ENCODE data around the gene ETS1.

ETS1 gene

DNA sequence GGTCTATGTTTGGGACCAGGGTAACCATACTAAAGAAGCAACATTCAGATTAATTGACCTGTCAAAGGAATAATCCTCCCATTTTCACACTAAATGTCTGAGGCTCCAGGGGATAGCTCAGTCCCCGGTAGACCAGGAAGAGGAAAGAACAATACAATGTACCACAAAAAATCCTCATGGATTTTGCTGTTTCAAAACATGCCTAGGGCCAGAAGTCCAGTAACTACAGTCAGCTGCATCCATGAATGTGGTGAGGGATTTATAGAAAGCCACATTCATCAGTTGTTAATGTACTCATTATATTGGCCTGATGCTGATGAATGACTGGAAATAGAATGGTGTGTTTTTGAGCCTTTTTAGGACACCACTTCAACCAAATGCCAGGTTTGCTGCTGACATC lies 6.9 kb upstream of the ETS1 start:
- ChIA-PET POLR2A (interaction anchor here (2.3 kb wide), 1 partner anchor 11 kb away, joined by 5 read pairs; no protein-coding TSS in a partner anchor), CTCF (no interaction called here)
- no peak for DNase-seq (ENCODE audit: extremely low spot score)
- TF ChIP-seq, protein P1, sequence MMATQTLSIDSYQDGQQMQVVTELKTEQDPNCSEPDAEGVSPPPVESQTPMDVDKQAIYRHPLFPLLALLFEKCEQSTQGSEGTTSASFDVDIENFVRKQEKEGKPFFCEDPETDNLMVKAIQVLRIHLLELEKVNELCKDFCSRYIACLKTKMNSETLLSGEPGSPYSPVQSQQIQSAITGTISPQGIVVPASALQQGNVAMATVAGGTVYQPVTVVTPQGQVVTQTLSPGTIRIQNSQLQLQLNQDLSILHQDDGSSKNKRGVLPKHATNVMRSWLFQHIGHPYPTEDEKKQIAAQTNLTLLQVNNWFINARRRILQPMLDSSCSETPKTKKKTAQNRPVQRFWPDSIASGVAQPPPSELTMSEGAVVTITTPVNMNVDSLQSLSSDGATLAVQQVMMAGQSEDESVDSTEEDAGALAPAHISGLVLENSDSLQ (IDR thresholded peaks at IDR 0.05): no peak
- TF ChIP-seq ZNF384 (IDR thresholded peaks at IDR 0.05): no peak
- TF ChIP-seq SP1 (IDR thresholded peaks at IDR 0.05): no peak
- no peak for TF ChIP-seq BHLHE40 (IDR thresholded peaks at IDR 0.05; ENCODE audit: borderline replicate concordance)
- TF ChIP-seq LEF1 (IDR thresholded peaks at IDR 0.05; ENCODE audit: borderline replicate concordance): no peak
- no peak for TF ChIP-seq ELF4 (IDR thresholded peaks at IDR 0.05)

DNA sequence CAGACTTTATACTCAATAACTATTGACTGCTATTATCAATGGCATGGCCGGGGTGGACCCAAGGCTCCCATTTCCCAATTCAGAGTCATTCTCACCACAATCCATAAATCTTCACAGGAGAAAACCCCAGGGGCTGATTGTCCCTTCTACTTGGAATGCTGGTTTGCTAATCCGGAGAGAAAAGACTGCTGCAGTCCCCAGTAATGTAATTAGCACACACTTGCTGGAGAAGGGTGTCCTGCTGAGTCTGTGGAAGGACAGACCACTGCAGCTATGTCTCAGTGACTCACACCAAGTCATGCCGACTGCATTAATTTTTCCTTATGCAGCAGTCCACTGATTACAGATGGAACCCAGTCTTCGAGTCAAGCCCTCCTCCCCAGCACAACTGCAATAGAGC lies 5.9 kb upstream of the ETS1 start:
- POLR2A ChIA-PET: interaction anchor here (2.3 kb wide), 1 partner anchor 10 kb away, joined by 5 read pairs; no protein-coding TSS in a partner anchor
- CTCF ChIA-PET: no interaction called here
- TF ChIP-seq ARNT (IDR thresholded peaks at IDR 0.05) (no peak), ZNF384 (IDR thresholded peaks at IDR 0.05) (no peak), SUZ12 (IDR thresholded peaks at IDR 0.05) (no peak), SP1 (IDR thresholded peaks at IDR 0.05) (no peak), NFRKB (IDR thresholded peaks at IDR 0.05) (no peak), L3MBTL2 (conservative IDR thresholded peaks at IDR 0.05) (no peak), CTBP1 (IDR thresholded peaks at IDR 0.05; ENCODE audit: borderline replicate concordance) (no peak), ELF4 (IDR thresholded peaks at IDR 0.05) (no peak), BHLHE40 (IDR thresholded peaks at IDR 0.05; ENCODE audit: borderline replicate concordance) (no peak), FOXM1 (IDR thresholded peaks at IDR 0.05; ENCODE audit: borderline replicate concordance) (no peak), TARDBP (IDR thresholded peaks at IDR 0.05) (no peak), LEF1 (IDR thresholded peaks at IDR 0.05; ENCODE audit: borderline replicate concordance) (no peak), HDGF (IDR thresholded peaks at IDR 0.05; ENCODE audit: borderline replicate concordance) (no peak), FOXA1 (IDR thresholded peaks at IDR 0.05) (no peak), FOXK2 (IDR thresholded peaks at IDR 0.05) (no peak)
- TF ChIP-seq, protein P1 (IDR thresholded peaks at IDR 0.05): no peak
- DNase-seq (ENCODE audit: extremely low spot score): peak; percentile 20

DNA sequence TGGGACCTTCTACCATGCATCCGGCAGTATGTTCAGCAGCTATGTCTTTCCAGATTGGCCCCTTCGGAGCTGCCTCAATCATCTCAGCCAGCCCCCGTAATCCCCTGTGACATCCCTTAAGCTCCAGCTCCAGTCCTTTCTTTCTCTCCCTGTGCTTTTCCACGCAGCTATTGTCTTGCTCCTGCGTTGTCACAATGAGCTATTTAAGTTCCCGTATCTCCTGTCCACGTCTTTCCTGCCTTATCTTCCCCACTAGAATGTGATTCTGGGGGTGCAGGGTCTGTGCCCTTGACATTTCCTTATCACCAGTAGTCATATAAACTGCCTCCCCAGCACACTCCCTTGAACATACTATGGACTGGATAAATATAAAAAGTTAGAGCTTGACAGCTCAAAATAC lies 5.1 kb upstream of the ETS1 start:
- DNase-seq (ENCODE audit: extremely low spot score): no peak
- POLR2A ChIA-PET: interaction anchor here (2.3 kb wide), 1 partner anchor 10 kb away, joined by 5 read pairs; no protein-coding TSS in a partner anchor
- CTCF ChIA-PET: no interaction called here
- TF ChIP-seq ZNF384 (IDR thresholded peaks at IDR 0.05): no peak
- TF ChIP-seq, protein P1 (IDR thresholded peaks at IDR 0.05): no peak
- no peak for TF ChIP-seq SP1 (IDR thresholded peaks at IDR 0.05)
- no peak for TF ChIP-seq FOXA1 (IDR thresholded peaks at IDR 0.05)
- TF ChIP-seq FOXK2 (IDR thresholded peaks at IDR 0.05): no peak
- no peak for TF ChIP-seq BHLHE40 (IDR thresholded peaks at IDR 0.05; ENCODE audit: borderline replicate concordance)
- TF ChIP-seq SUZ12 (IDR thresholded peaks at IDR 0.05): no peak
- no peak for TF ChIP-seq TARDBP (IDR thresholded peaks at IDR 0.05)
- TF ChIP-seq NFRKB (IDR thresholded peaks at IDR 0.05): no peak
- no peak for TF ChIP-seq FOXM1 (IDR thresholded peaks at IDR 0.05; ENCODE audit: borderline replicate concordance)
- TF ChIP-seq HDGF (IDR thresholded peaks at IDR 0.05; ENCODE audit: borderline replicate concordance): no peak
- no peak for TF ChIP-seq ELF4 (IDR thresholded peaks at IDR 0.05)
- TF ChIP-seq L3MBTL2 (conservative IDR thresholded peaks at IDR 0.05): no peak
- TF ChIP-seq ARNT (IDR thresholded peaks at IDR 0.05): no peak

DNA sequence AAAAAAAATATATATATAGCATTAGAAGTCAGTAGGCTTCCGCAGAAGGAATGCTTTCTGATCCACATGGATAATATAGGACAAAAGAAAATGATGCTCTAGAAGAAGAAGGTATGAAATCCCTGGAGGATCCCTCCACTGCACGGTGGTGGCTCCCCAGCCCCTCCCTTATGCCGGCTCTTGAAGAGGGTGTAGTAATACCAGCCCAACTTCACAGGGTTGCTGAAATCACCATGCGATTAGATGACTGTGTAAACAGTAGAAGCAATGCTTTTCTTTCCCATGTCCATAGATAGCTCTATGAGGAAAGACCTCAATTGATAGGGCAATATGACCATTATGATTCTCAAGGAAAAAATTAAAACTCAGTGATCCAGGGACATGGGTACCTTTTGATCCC lies 3.2 kb upstream of the ETS1 start:
- TF ChIP-seq NFRKB (IDR thresholded peaks at IDR 0.05) (no peak), HDGF (IDR thresholded peaks at IDR 0.05; ENCODE audit: borderline replicate concordance) (no peak), LEF1 (IDR thresholded peaks at IDR 0.05; ENCODE audit: borderline replicate concordance) (no peak), FOXM1 (IDR thresholded peaks at IDR 0.05; ENCODE audit: borderline replicate concordance) (no peak), FOXK2 (IDR thresholded peaks at IDR 0.05) (no peak), ZNF384 (IDR thresholded peaks at IDR 0.05) (no peak), ELF4 (IDR thresholded peaks at IDR 0.05) (no peak), SUZ12 (IDR thresholded peaks at IDR 0.05) (no peak), ARNT (IDR thresholded peaks at IDR 0.05) (no peak), SP1 (IDR thresholded peaks at IDR 0.05) (no peak), FOXA1 (IDR thresholded peaks at IDR 0.05) (no peak), TARDBP (IDR thresholded peaks at IDR 0.05) (no peak), L3MBTL2 (conservative IDR thresholded peaks at IDR 0.05) (no peak), BHLHE40 (IDR thresholded peaks at IDR 0.05; ENCODE audit: borderline replicate concordance) (no peak), CTBP1 (IDR thresholded peaks at IDR 0.05; ENCODE audit: borderline replicate concordance) (no peak)
- TF ChIP-seq, protein P1 (IDR thresholded peaks at IDR 0.05): no peak

DNA sequence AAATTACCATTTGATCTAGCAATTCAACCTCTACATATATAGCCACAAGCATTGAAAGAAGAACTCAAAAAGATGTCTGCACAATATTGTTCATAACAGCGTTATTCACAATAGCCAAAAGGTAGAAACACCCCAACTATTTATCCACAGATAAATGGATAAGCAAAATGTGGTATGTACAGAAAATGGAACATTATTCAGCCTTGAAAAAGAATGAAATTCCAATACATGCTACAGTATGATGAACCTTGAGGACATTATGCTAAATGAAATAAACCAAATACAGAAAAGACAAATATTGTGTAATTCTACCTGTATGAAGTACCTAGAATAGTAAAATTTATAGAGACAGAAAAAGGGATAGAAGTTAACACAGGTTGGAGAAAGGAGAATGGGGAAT lies 2.6 kb upstream of the ETS1 start:
- CTCF ChIA-PET: no interaction called here
- no peak for DNase-seq (ENCODE audit: extremely low spot score)
- TF ChIP-seq, protein P1 (IDR thresholded peaks at IDR 0.05): no peak
- TF ChIP-seq ZNF384 (IDR thresholded peaks at IDR 0.05) (no peak), ELF4 (IDR thresholded peaks at IDR 0.05) (no peak), ARNT (IDR thresholded peaks at IDR 0.05) (no peak), HDGF (IDR thresholded peaks at IDR 0.05; ENCODE audit: borderline replicate concordance) (no peak), L3MBTL2 (conservative IDR thresholded peaks at IDR 0.05) (no peak), NFRKB (IDR thresholded peaks at IDR 0.05) (no peak), SP1 (IDR thresholded peaks at IDR 0.05) (no peak), CTBP1 (IDR thresholded peaks at IDR 0.05; ENCODE audit: borderline replicate concordance) (no peak), LEF1 (IDR thresholded peaks at IDR 0.05; ENCODE audit: borderline replicate concordance) (no peak), FOXM1 (IDR thresholded peaks at IDR 0.05; ENCODE audit: borderline replicate concordance) (no peak), FOXA1 (IDR thresholded peaks at IDR 0.05) (no peak), TARDBP (IDR thresholded peaks at IDR 0.05) (no peak), SUZ12 (IDR thresholded peaks at IDR 0.05) (no peak), BHLHE40 (IDR thresholded peaks at IDR 0.05; ENCODE audit: borderline replicate concordance) (no peak), FOXK2 (IDR thresholded peaks at IDR 0.05) (no peak)
- POLR2A ChIA-PET: no interaction called here

More for the DNA sequence above, 3.2 kb upstream of the ETS1 start:
- POLR2A ChIA-PET: no interaction called here
- CTCF ChIA-PET: no interaction called here
- DNase-seq (ENCODE audit: extremely low spot score): no peak

Measured in HEK293T (cell line).